Uterus (tissue), 2 donors: ENCODE data around the gene TRAPPC11.

Source experiments
- CTCF ChIP-seq, 4 experiments: fragments of 200-600 bp in 2 of 4; fragments of 450-650 bp in 2 of 4; sonication (generic) in 2 of 4; IDR thresholded peaks; one replicate each; pipeline ENCODE4 v1.5.1; 2016 to 2019; ENCODE audit warnings: antibody characterized with exemption in 4 of 4, mild to moderate bottlenecking in 2 of 4, moderate library complexity in 1 of 4
- POLR2A ChIP-seq, 2 donors: fragments of 450-650 bp; IDR thresholded peaks; one replicate each; pipeline ENCODE4 v1.6.1; 2016; ENCODE audit warnings: antibody characterized with exemption in 2 of 2, mild to moderate bottlenecking in 1 of 2, moderate library complexity in 1 of 2

- no peak for TF ChIP-seq CTCF (IDR thresholded peaks at IDR 0.05)
- TF ChIP-seq POLR2A (IDR thresholded peaks at IDR 0.05): no peak
Observed at GRCh38 chr4:183639291-183639690, 19.8 kb upstream of the TRAPPC11 start.
